Smooth muscle cell (in vitro differentiated cells): ENCODE results near the gene PTPRN2. TPM values are rescaled to one million over a fixed set of nuclear protein-coding genes. Genes with fewer than 3 reads are reported as not detected.

Experiments
- DNase-seq: peaks from one replicate; lab custom pipeline; 2025; ENCODE audit not compliant: unreplicated experiment; lab: John Stamatoyannopoulos, UW
- H2AFZ ChIP-seq: fragments of 200-600 bp; sonication (generic); 2 replicates; pipeline ENCODE4 v1.6.0; 2016; ENCODE audit warnings: antibody characterized with exemption, low read depth, mild to moderate bottlenecking
- H3F3A ChIP-seq: fragments of 200-600 bp; sonication (generic); 2 replicates; pipeline ENCODE4 v1.6.0; 2017; ENCODE audit warnings: antibody characterized with exemption, low read depth
- H3K27ac ChIP-seq: fragments of 200-600 bp; sonication (generic); 2 replicates; pipeline ENCODE4 v1.5.1; 2016; ENCODE audit warnings: low read depth, mild to moderate bottlenecking
- H3K27me3 ChIP-seq: fragments of 200-600 bp; sonication (generic); 2 replicates; pipeline ENCODE4 v1.6.1; 2016; ENCODE audit warnings: low read depth, mild to moderate bottlenecking
- H3K36me3 ChIP-seq: fragments of 200-600 bp; sonication (generic); 2 replicates; pipeline ENCODE4 v1.5.1; 2016; ENCODE audit warnings: low read depth
- H3K4me1 ChIP-seq: fragments of 200-600 bp; sonication (generic); 2 replicates; pipeline ENCODE4 v1.5.1; 2016; ENCODE audit warnings: low read depth
- H3K4me2 ChIP-seq: fragments of 200-600 bp; sonication (generic); 2 replicates; pipeline ENCODE4 v1.6.0; 2016; ENCODE audit warnings: mild to moderate bottlenecking
- H3K4me3 ChIP-seq: fragments of 200-600 bp; sonication (generic); 2 replicates; pipeline ENCODE4 v1.5.1; 2016; ENCODE audit warnings: mild to moderate bottlenecking
- H3K79me2 ChIP-seq: fragments of 200-600 bp; sonication (generic); 2 replicates; pipeline ENCODE4 v1.6.0; 2016; ENCODE audit warnings: low read depth, mild to moderate bottlenecking
- H3K9ac ChIP-seq: fragments of 200-600 bp; sonication (generic); 2 replicates; pipeline ENCODE4 v1.6.0; 2016; ENCODE audit warnings: low read depth
- H3K9me3 ChIP-seq: fragments of 200-600 bp; sonication (generic); replicated peaks from 2 replicates; pipeline ENCODE4 v1.5.1; 2016; ENCODE audit warnings: low read depth
- H4K20me1 ChIP-seq: fragments of 200-600 bp; sonication (generic); 2 replicates; pipeline ENCODE4 v1.6.0; 2016; ENCODE audit warnings: low read depth
- CTCF ChIP-seq: fragments of 200-600 bp; sonication (generic); IDR thresholded peaks from 2 replicates; pipeline ENCODE4 v1.5.1; 2017; ENCODE audit warnings: borderline replicate concordance, mild to moderate bottlenecking, antibody characterized with exemption; ENCODE audit not compliant: insufficient read depth, poor library complexity, severe bottlenecking
- WGBS: methylation state at CpG from one replicate; pipeline ENCODE4 v1.1.7; 2016; ENCODE audit warnings: low lambda C conversion rate; 5-methylcytosine and 5-hydroxymethylcytosine counted together
- polyA plus RNA-seq: library from polyadenylated mRNA; unstranded; fragments of >200 nt; fragmentation: Nextera tagmentation; extraction: Ambion mirVana; gene quantifications from 2 replicates; pipeline ENCODE4 v1.2.1, GENCODE V29; 2016
- total RNA-seq: library from RNA; depleted of rRNA; stranded (reverse); fragments of >200 nt; gene quantifications from 2 replicates; pipeline ENCODE4 v1.2.3, GENCODE V29; 2014

Gene PTPRN2
- total and polyA plus RNA-seq, 2 experiments from 2014 or later, result 0.09 to 0.87 TPM

- DNase-seq, result no peak
- Histone ChIP-seq H3K4me2 (no peak overlapping the region), H3K27ac (no peak overlapping the region), H3K36me3 (no peaks in the 10 kb centered on the region), H2AFZ (no peak overlapping the region), H3K4me1 (no peaks in the 10 kb centered on the region), H3K79me2 (no peaks in the 10 kb centered on the region), H4K20me1 (no peaks in the 10 kb centered on the region), H3F3A (no peaks in the 10 kb centered on the region), H3K9me3 (no peaks in the 10 kb centered on the region), H3K9ac (no peak overlapping the region), H3K4me3 (no peak overlapping the region), H3K27me3 (no peaks in the 10 kb centered on the region)
- no peak for TF ChIP-seq CTCF
- 90% methylated on average over 21 of the region's 21 CpGs for WGBS
Observed at GRCh38 chr7:157857578-157858075, 730.0 kb downstream of the PTPRN2 start.

DNA sequence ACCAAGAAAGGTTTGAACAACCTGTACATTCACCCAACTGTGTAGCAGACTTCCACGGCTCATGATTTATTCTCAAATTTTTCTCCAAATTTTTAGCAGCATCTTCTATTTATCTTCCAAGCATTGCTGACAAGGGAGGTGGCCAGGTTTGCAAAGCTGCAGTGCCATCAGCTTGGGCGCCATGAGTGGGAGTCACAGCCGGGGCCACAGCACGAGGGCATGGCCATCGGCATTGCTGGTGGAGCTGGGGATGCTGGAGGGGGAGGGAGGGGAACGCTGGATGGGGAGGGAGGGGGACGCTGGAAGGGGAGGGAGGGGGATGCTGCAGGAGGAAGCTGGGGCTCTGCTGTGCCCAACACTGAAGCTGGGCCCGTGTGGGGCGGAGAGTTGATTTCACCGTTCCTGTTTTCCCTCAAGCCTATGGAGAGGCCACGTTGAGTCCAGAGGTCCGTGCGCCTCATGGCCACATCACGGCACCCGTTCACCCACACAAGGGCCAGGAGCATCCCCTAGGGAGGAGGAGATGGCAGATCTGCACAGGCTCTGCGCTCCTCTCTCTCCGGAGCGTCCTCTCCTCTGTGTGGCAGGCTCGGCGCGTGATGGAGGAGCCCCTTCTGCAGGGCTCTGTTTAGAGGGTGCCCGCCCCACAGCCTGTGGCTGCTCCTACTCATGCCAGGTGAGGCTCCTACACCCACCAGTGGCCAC lies 730.6 kb downstream of the PTPRN2 start:
- DNase-seq, result no peak
- no peak overlapping the region for H3K27ac ChIP-seq

DNA sequence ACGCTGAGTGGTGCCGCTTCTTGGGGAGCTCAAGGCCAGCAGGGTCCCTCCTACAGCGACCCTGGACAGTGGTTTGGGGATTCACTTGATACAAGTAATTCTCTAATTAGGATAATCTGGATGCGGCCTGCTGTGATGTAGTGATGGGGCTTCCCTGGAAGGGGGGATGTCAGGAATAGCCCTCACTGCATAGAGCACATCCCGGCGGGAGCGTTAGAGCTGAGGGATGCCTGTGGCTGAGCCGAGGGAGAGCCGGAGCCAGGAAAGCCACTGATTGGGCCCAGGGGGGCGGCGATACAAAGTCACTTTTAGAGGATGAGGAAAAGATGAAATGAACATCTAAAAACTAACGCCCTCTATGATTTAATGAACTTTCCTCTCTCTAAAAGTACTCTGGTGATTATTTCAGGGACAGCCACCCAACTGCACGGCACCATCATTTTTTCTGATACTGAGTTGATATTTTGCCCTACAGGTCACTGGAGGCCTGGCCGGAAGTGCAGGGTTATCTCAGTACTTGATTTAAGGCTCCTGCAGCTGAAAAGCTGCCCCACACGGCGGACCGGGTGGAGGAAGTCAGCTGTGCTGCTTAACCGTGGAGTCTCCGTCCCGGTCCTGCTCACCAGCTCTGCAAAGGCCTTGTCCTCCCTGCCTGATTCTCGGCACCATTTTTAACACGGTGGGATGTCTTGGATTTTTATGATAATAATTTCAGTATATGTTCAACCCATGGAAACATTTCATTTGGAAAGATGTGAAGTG lies 732.0 kb downstream of the PTPRN2 start:
- H3K4me3 ChIP-seq, result no peak overlapping the region
- peaks cover 13% of the 10 kb centered on the region for H3K4me1 ChIP-seq
- no peak overlapping the region for H3K27ac ChIP-seq
- H3K4me2 ChIP-seq, result no peak overlapping the region
- H3K79me2 ChIP-seq, result no peaks in the 10 kb centered on the region
- no peaks in the 10 kb centered on the region for H3K27me3 ChIP-seq
- H3K36me3 ChIP-seq, result no peaks in the 10 kb centered on the region
- no peaks in the 10 kb centered on the region for H3K9me3 ChIP-seq
- no peak overlapping the region for H3K9ac ChIP-seq
- H4K20me1 ChIP-seq, result no peaks in the 10 kb centered on the region
- WGBS, result 87% methylated on average over 22 of the region's 22 CpGs
- no peak for TF ChIP-seq CTCF
- DNase-seq, result no peak
- no peak overlapping the region for H2AFZ ChIP-seq
- H3F3A ChIP-seq, result no peaks in the 10 kb centered on the region

More for the DNA sequence above, 730.6 kb downstream of the PTPRN2 start:
- H2AFZ ChIP-seq, result no peak overlapping the region
- no peaks in the 10 kb centered on the region for H4K20me1 ChIP-seq
- H3K9me3 ChIP-seq, result no peaks in the 10 kb centered on the region
- H3K36me3 ChIP-seq, result no peaks in the 10 kb centered on the region
- H3K79me2 ChIP-seq, result no peaks in the 10 kb centered on the region
- WGBS, result 97% methylated on average over 15 of the region's 22 CpGs
- H3F3A ChIP-seq, result no peaks in the 10 kb centered on the region
- no peak overlapping the region for H3K4me2 ChIP-seq
- peaks cover 2% of the 10 kb centered on the region for H3K4me1 ChIP-seq
- TF ChIP-seq CTCF, result no peak
- H3K4me3 ChIP-seq, result no peak overlapping the region
- H3K9ac ChIP-seq, result no peak overlapping the region
- no peaks in the 10 kb centered on the region for H3K27me3 ChIP-seq
